KMS-11 (cell line): ENCODE data around the gene STK38L.
"Not testable (repeated sequence)": the region's sequence is repeated elsewhere in the genome, so short reads cannot be mapped to it uniquely, and the experiment has no call there.

Source experiments
- H2AFZ ChIP-seq: fragments of 200-600 bp; sonication (generic); 2 replicates; pipeline ENCODE4 v1.6.1; 2016; ENCODE audit warnings: antibody characterized with exemption, mixed run types, low read depth
- H3K27ac ChIP-seq: fragments of 200-600 bp; sonication (generic); 2 replicates; pipeline ENCODE4 v1.6.1; 2016; ENCODE audit warnings: mild to moderate bottlenecking, mixed run types
- H3K27me3 ChIP-seq: fragments of 200-600 bp; sonication (generic); 2 replicates; pipeline ENCODE4 v1.6.1; 2017; ENCODE audit warnings: mild to moderate bottlenecking, low read depth, mixed run types, moderate library complexity; ENCODE audit not compliant: insufficient read depth
- H3K36me3 ChIP-seq: fragments of 200-600 bp; sonication (generic); 2 replicates; pipeline ENCODE4 v1.6.1; 2017; ENCODE audit warnings: mild to moderate bottlenecking, mixed run types; ENCODE audit not compliant: insufficient read depth
- H3K4me1 ChIP-seq: fragments of 200-600 bp; sonication (generic); 2 replicates; pipeline ENCODE4 v1.6.1; 2016; ENCODE audit warnings: mild to moderate bottlenecking, low read depth, mixed run types; ENCODE audit not compliant: poor library complexity, severe bottlenecking
- H3K4me2 ChIP-seq: fragments of 200-600 bp; sonication (generic); 2 replicates; pipeline ENCODE4 v1.7.0; 2016; ENCODE audit warnings: mild to moderate bottlenecking, mixed run types
- H3K4me3 ChIP-seq: fragments of 200-600 bp; sonication (generic); IDR thresholded peaks from 2 replicates; pipeline ENCODE4 v1.6.1; 2017; ENCODE audit warnings: low read depth, low read length, mixed read lengths; ENCODE audit not compliant: insufficient read depth
- H3K79me2 ChIP-seq: fragments of 200-600 bp; sonication (generic); 2 replicates; pipeline ENCODE4 v1.6.1; 2016; ENCODE audit warnings: low read depth, mixed run types; ENCODE audit not compliant: insufficient read depth
- H3K9ac ChIP-seq: fragments of 200-600 bp; sonication (generic); 2 replicates; pipeline ENCODE4 v1.6.1; 2016; ENCODE audit warnings: mild to moderate bottlenecking, mixed run types
- H4K20me1 ChIP-seq: fragments of 200-600 bp; sonication (generic); 2 replicates; pipeline ENCODE4 v1.6.1; 2016; ENCODE audit warnings: mild to moderate bottlenecking, mixed run types; ENCODE audit not compliant: insufficient read depth
- CTCF ChIP-seq: fragments of 200-600 bp; sonication (generic); conservative IDR thresholded peaks from 2 replicates; pipeline ENCODE4 v1.6.1; 2017; ENCODE audit warnings: low read depth, mild to moderate bottlenecking, antibody characterized with exemption, low read length, moderate library complexity, mixed read lengths

STK38L gene

DNA sequence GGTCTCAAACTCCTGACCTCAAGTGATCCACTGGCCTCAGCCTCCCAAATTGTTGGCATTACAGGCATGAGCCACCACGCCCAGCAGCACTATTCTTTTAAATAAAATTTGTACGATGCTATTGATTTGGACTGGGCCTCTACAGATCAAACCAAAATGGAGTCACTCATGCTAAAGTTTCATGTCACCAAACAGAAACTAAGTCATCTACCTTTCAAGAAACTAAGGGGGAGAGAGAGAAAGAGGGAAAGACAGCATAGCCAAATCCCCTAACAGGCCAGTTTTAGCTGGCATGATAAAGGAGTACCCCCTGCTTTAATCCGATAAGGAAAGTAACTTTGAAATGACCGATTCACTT, 23.1 kb upstream of the STK38L start:
- TF ChIP-seq CTCF: no peak
- H3K9ac ChIP-seq: no peak overlapping the region
- no peaks in the 10 kb centered on the region for H3K27me3 ChIP-seq
- H2AFZ ChIP-seq: no peak overlapping the region
- peaks cover 43% of the 10 kb centered on the region for H3K4me1 ChIP-seq
- H3K79me2 ChIP-seq: no peaks in the 10 kb centered on the region
- H3K4me3 ChIP-seq: no peak overlapping the region
- no peaks in the 10 kb centered on the region for H4K20me1 ChIP-seq
- no peaks in the 10 kb centered on the region for H3K36me3 ChIP-seq
- H3K4me2 ChIP-seq: peak overlapping the region; percentile 35; the same call in 1 of the 2 replicates
- H3K27ac ChIP-seq: peak overlapping the region; percentile 37; the same call in 1 of the 2 replicates

- Histone ChIP-seq H2AFZ (peak overlapping the region; percentile 43; the same call in 1 of the 2 replicates), H3K36me3 (no peaks in the 10 kb centered on the region), H3K27me3 (no peaks in the 10 kb centered on the region), H3K4me3 (no peak overlapping the region), H4K20me1 (no peaks in the 10 kb centered on the region), H3K27ac (peak overlapping the region; percentile 37; the same call in 1 of the 2 replicates), H3K4me2 (peak overlapping the region; percentile 35), H3K79me2 (no peaks in the 10 kb centered on the region), H3K9ac (no peak overlapping the region), H3K4me1 (peaks cover 43% of the 10 kb centered on the region)
- no peak for TF ChIP-seq CTCF
These were observed 22.3 kb upstream of the STK38L start for GRCh38 chr12:27221625-27222387.

- Histone ChIP-seq H3K4me3 (no peak overlapping the region), H2AFZ (no peak overlapping the region), H3K4me2 (no peak overlapping the region)
These were observed 17.6 kb upstream of the STK38L start for GRCh38 chr12:27226407-27226929.

DNA sequence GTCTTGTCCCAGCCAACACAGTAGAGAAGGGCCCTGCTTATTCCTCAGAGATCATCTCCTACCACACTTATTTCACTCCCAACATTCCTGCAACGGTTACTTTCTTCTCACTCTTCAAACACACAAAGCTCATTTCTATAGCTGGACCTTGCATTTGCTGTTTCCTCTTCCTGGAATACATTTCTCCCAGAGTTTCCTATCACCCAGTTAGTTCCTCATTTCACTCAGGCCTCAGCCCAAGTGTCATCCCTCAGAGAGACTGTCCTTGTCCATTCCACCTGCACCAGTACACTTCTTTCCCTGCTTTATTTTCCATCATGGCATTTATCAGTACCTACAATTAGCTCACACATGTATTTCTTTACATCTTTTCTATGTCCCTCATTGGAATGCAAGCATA, 14.7 kb upstream of the STK38L start:
- Histone ChIP-seq H4K20me1 (no peaks in the 10 kb centered on the region), H3K4me3 (no peak overlapping the region), H3K27me3 (no peaks in the 10 kb centered on the region), H3K27ac (no peak overlapping the region), H2AFZ (no peak overlapping the region), H3K79me2 (no peaks in the 10 kb centered on the region), H3K36me3 (no peaks in the 10 kb centered on the region), H3K9ac (no peak overlapping the region), H3K4me2 (no peak overlapping the region), H3K4me1 (no peaks in the 10 kb centered on the region)
- TF ChIP-seq CTCF: no peak

More at GRCh38 chr12:27226407-27226929, 17.6 kb upstream of the STK38L start:
- Histone ChIP-seq H4K20me1 (no peaks in the 10 kb centered on the region), H3K9ac (no peak overlapping the region), H3K36me3 (no peaks in the 10 kb centered on the region), H3K27me3 (no peaks in the 10 kb centered on the region), H3K79me2 (no peaks in the 10 kb centered on the region), H3K4me1 (peaks cover 18% of the 10 kb centered on the region), H3K27ac (no peak overlapping the region)
- TF ChIP-seq CTCF: no peak

DNA sequence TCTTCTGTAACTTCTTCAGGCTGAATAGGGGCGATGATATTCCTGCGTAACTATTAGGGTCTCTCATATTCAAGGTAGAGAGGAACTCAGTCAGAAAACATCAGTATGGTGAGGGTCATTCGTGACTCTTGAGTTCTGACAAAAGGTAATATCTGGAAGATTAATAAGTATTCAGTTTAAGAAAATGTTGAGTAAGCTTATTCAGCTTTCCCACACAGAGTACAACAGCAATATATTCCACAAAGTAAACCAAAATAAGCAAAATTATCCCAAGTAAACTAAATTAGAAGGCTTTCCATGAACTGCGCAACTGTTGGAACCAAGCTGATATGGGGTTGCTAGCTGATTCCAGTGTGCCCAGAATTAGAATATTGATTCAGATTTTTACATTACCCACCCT, 12.7 kb upstream of the STK38L start:
- H2AFZ ChIP-seq, H3K4me2 ChIP-seq, H3K4me3 ChIP-seq, H3K36me3 ChIP-seq, H4K20me1 ChIP-seq, H3K27me3 ChIP-seq, H3K79me2 ChIP-seq, H3K4me1 ChIP-seq, H3K27ac ChIP-seq, H3K9ac ChIP-seq: not testable (repeated sequence)
